Colonic mucosa (tissue), 4 donors: ENCODE data around the gene C1orf52. TPM values are rescaled to one million over a fixed set of nuclear protein-coding genes. Genes with fewer than 3 reads are reported as not detected.
A peak's percentile ranks its signal among the peaks of the same experiment; 100 is the strongest.

ENCODE experiments used
- DNase-seq: peaks from one replicate; pipeline ENCODE4 v3.0.0-alpha.2; 2020
- H3K27ac ChIP-seq: fragments of 200-600 bp; one replicate; pipeline ENCODE4 v1.8.0; 2021
- H3K27me3 ChIP-seq: fragments of 200-600 bp; one replicate; pipeline ENCODE4 v1.8.0; 2021
- H3K36me3 ChIP-seq: fragments of 200-600 bp; one replicate; pipeline ENCODE4 v1.8.0; 2021
- H3K4me1 ChIP-seq: fragments of 200-600 bp; one replicate; pipeline ENCODE4 v1.8.0; 2021; ENCODE audit warnings: mild to moderate bottlenecking
- H3K4me3 ChIP-seq: fragments of 200-600 bp; one replicate; pipeline ENCODE4 v1.8.0; 2021
- H3K9ac ChIP-seq, 2 donors: one replicate each; pipeline ENCODE4 v1.7.0; 2013; ENCODE audit warnings: control low read depth in 2 of 2, low read depth in 2 of 2, low read length in 2 of 2
- H3K9me3 ChIP-seq: fragments of 200-600 bp; one replicate; pipeline ENCODE4 v1.8.0; 2021
- CTCF ChIP-seq: fragments of 200-600 bp; IDR thresholded peaks from one replicate; pipeline ENCODE4 v1.8.0; 2022; ENCODE audit warnings: antibody characterized with exemption, mild to moderate bottlenecking
- intact Hi-C: fragments of 100-400 bp; cut with DNase I; formaldehyde crosslinking; loops from one replicate; pipeline ENCODE4 v1.14.1; 2022
- total RNA-seq, 2 donors: library from RNA; stranded (reverse); fragmentation: NEBNext Ultra II Directional in 1 of 2; extraction: Animal tissue kit (Norgen Biotek cat#: 25700) in 1 of 2; gene quantifications; one replicate each; pipeline ENCODE4 v1.2.1, GENCODE V29; 2021
- donor health status: healthy.
- donor health status: DM: no; HTN: no; CAD: no.
- donor health status: DM: no; HTN: no; CAD: no.

The C1orf52 gene
- total RNA-seq, 2 donors from 2014 or later = 11.3 to 19.9 TPM

GRCh38 chr1:85200463-85201339 lies 58.8 kb downstream of the C1orf52 start, which contains the start of gene SYDE2:
SYDE2 (minus strand) TSS chr1:85201016; CDS start chr1:85200996, 20 bp downstream.
- Histone ChIP-seq H3K4me3 (peak within 1 kb of the TSS; percentile 81), H3K9me3 (no peaks in the 10 kb centered on the region), H3K27ac (peak within 1 kb of the TSS; percentile 97), H3K36me3 (no peaks in the 10 kb centered on the region), H3K9ac (peak within 1 kb of the TSS; percentile 84 to 95), H3K4me1 (no peaks in the 10 kb centered on the region), H3K27me3 (no peaks in the 10 kb centered on the region)
- TF ChIP-seq CTCF = no peak
- intact Hi-C loops = no loop called here
- DNase-seq = peak; percentile 77

Other genes starting within 250 kb of the C1orf52 start
- gene MCOLN3, start 211.2 kb downstream of the C1orf52 start, total RNA-seq = 1 to 10 TPM in 1 of 2 donors, under 1 TPM in 1; 0.98 to 1.1 TPM
- 10 to 100 TPM in 1 of 2 donors, 1 to 10 TPM in 1; 6.5 to 14.6 TPM for gene SYDE2, start 58.6 kb downstream of the C1orf52 start, total RNA-seq
- gene BCL10, start 17.0 kb upstream of the C1orf52 start, total RNA-seq = 100 to 1,000 TPM in 1 of 2 donors, 10 to 100 TPM in 1; 80.7 to 167 TPM
- 100 to 1,000 TPM; 130 to 144 TPM for gene DDAH1, start 205.5 kb upstream of the C1orf52 start, total RNA-seq